WI38 (cell line): Measurements from ENCODE around the gene RBBP7.
"Not testable (repeated sequence)": the region's sequence is repeated elsewhere in the genome, so short reads cannot be mapped to it uniquely, and the experiment has no call there.

Source experiments
- H3K4me3 ChIP-seq: 2 replicates; pipeline ENCODE4 v1.5.1; 2011; ENCODE audit warnings: low read depth, mild to moderate bottlenecking, control low read depth, low read length
- CTCF ChIP-seq: IDR thresholded peaks from 2 replicates; pipeline ENCODE4 v1.5.1; 2012; ENCODE audit warnings: low read depth, mild to moderate bottlenecking, control low read depth, low read length

Gene RBBP7

DNA sequence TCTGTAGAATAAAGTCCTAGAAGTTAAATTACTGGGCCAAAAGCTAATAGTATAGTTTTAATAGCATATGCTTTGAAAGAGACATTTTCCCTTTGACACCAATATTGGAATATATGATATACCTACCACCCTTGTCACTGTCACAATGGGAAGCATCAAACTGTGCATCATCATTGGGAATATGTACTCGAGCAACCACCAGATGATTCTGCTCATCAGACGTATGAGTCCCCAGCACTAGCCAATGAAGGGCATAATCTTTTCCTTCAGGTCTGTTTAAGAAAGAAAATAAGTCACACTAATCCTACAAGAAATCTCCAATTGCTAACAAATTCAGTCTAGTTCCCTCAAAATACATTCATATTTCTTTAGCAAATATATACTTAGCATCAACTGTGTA, 7.3 kb downstream of the RBBP7 start:
- no peak for TF ChIP-seq CTCF
- H3K4me3 ChIP-seq = no peak overlapping the region

DNA sequence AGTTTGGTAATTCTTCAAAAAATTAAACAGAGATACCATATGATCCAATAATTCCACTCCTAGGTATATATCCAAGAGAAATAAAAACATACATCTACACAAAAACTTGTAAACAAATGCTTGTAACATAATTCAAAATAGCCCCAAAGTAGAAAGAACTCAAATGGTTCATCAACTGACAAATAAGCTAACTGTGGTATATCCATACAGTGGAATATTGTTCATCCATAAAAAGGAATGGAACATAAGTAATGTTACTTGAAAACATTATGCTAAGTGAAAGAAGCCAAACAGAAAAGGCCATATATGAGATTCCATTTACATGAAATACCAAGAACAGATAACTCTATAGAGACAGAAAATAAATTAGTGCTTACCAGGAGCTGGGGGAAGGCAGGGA, 13.4 kb downstream of the RBBP7 start:
- TF ChIP-seq CTCF = no peak
- no peak overlapping the region for H3K4me3 ChIP-seq

DNA sequence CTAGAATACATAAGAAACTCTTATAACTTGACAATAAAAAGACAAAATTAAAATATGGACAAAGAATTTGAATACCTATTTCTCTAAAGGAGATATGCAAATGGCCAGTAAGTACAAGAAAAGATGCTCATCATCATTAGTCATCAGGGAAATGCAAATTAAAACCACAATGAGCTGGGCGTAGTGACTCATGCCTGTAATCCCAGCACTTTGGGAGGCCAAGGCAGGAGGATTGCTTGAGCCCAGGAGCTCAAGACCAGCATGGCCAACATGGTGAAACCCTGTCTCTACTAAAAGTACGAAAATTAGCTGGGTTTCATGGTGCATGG, 14.1 kb downstream of the RBBP7 start:
- H3K4me3 ChIP-seq = not testable (repeated sequence)

GRCh38 chrX:16855363-16856075, 14.6 kb downstream of the RBBP7 start:
- no peak overlapping the region for H3K4me3 ChIP-seq
- TF ChIP-seq CTCF = no peak

DNA sequence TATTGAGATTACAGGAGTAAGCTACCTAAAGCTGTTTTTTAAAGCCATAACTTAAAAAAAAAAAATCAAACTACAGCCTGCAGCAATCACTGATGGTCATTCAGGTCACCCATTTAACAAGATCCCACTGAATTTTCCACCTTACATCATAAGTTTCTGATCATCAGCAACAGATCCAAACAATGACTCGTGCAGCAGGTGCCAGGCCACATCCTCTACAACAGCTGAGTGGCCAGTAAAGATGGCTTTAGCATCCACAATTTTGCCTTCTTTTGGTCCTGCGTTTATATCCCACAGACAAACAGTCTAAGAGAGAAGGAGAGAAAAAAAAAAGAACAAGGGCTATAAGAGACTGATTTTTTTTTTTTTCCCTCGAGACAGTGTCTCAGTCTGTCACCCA, 16.6 kb downstream of the RBBP7 start:
- TF ChIP-seq CTCF = no peak
- no peak overlapping the region for H3K4me3 ChIP-seq

DNA sequence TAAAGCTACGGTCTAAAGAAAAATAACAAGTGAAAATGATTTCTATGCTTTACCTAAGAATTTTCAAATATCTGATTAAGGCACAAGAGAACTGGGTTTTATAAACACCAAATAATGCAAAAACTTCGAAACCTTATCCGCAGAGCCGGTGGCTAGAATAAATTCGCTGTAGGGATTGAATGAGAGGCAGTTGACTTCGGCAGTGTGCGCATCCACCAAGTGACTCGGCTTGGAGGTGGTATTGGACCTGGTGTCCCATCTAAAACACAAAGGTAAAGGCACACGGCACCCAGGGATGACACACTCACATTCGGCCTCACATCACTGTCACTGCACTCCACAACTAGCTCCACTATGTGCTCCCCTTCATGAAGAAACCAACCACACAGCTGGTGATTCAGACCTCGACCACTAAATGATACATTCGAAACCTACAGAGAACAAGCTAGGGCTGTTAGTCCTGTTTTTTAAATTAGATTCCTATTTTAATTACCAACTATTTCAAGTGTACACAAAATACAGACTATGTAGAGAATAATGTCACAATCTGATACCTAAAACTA, 17.5 kb downstream of the RBBP7 start:
- no peak for TF ChIP-seq CTCF
- no peak overlapping the region for H3K4me3 ChIP-seq

GRCh38 chrX:16851827-16852226, 18.3 kb downstream of the RBBP7 start:
- no peak overlapping the region for H3K4me3 ChIP-seq
- TF ChIP-seq CTCF = no peak

GRCh38 chrX:16851421-16851820, 18.7 kb downstream of the RBBP7 start:
- no peak for TF ChIP-seq CTCF
- no peak overlapping the region for H3K4me3 ChIP-seq
